Activated naive CD4-positive, alpha-beta T cell treated with anti-CD3 and anti-CD28 coated beads, Interleukin-2, amount 10 ng/mL, durations not matched to agents 7 days and 5 days (primary cell): ENCODE data around the gene SMIM12.

Experiments used
- CTCF ChIA-PET: fragments of 350-600 bp; sonication (Branson Sonifier 250); formaldehyde crosslinking; loops from one replicate; lab custom pipeline; 2021; ENCODE audit warnings: antibody characterized with exemption; lab: Charles Lee
- DNase-seq: peaks from one replicate; pipeline ENCODE4 v3.0.0-alpha.2; 2020
- H3K27ac Mint-ChIP-seq: one replicate; pipeline ENCODE4 v1.8.0; 2021; ENCODE audit warnings: mild to moderate bottlenecking, moderate library complexity, mixed read lengths
- H3K27me3 Mint-ChIP-seq: one replicate; pipeline ENCODE4 v1.8.0; 2021; ENCODE audit warnings: mild to moderate bottlenecking, mixed read lengths
- H3K36me3 Mint-ChIP-seq: one replicate; pipeline ENCODE4 v1.8.0; 2021; ENCODE audit warnings: mixed read lengths
- H3K4me1 Mint-ChIP-seq: one replicate; pipeline ENCODE4 v1.8.0; 2021; ENCODE audit warnings: mixed read lengths
- H3K4me3 Mint-ChIP-seq: one replicate; pipeline ENCODE4 v1.8.0; 2021; ENCODE audit warnings: mild to moderate bottlenecking, moderate library complexity, mixed read lengths
- H3K9me3 Mint-ChIP-seq: one replicate; pipeline ENCODE4 v1.8.0; 2021; ENCODE audit warnings: mixed read lengths

The SMIM12 gene

DNA sequence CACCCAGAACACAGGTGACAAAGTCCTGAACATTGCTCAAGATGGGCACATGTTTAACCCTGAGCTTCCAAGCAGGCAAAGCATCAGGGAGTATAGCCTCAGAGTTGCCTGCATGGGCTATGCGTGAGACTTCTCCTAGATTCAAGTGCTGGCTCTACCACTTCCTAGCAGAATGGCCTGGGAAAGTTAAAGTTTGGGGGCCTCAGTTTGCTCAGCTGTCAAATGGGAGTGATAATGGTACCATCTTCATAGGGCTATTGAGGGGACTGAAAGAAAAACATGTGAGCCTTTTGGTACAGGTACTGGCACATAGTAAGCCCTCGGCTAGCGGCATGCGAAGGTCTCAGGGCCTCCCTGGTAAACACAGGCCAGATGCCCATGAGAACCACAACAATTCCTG lies 28.0 kb upstream of the SMIM12 start:
- DNase-seq, result no peak
- peaks cover 58% of the 10 kb centered on the region for H3K27me3 Mint-ChIP-seq
- CTCF ChIA-PET, result no interaction called here
- H3K36me3 Mint-ChIP-seq, result no peaks in the 10 kb centered on the region
- H3K4me1 Mint-ChIP-seq, result peaks cover 3% of the 10 kb centered on the region
- no peak overlapping the region for H3K27ac Mint-ChIP-seq
- peaks cover 4% of the 10 kb centered on the region for H3K9me3 Mint-ChIP-seq
- H3K4me3 Mint-ChIP-seq, result no peak overlapping the region

DNA sequence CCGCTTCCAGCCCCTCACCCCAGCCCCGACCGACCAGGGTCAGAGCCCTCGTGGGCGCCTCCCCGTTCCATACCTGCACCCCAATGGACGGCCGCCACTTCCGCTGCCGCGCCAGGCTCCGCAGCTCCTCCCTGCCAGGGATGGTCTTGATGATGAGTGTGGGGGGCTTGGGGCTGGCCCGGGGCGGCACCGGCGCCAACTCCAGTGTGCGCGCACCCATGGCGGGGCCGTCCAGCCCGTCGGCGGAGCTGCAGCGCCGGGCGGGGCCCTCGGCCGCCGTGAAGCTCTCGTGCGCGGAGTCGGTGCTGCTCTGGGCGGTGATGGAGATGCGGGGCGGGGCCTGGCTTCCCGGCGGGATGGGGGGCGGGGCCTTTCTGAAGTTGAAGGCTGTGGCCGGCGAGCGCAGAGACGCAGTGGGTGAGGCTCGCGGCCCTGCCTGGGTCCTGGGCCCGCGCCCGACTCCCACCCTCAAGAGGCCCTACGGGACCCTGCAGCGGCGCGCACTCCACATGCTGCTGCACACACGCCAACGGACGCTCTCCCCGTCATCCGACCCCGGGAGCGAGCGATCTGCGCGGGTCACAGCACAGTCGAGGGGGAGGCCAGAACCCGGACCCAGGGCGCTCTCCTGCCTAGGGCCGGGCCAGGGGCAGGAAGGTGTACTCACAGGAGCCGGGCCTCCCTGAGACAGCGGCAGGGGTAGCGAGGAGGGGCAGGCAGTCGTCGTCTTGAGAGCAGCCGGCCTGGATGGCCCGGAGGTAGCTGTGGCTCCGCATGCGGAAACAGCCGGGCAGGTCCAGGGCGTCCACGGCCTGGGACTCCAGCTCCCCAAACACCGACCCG lies 26.1 kb upstream of the SMIM12 start:
- H3K9me3 Mint-ChIP-seq, result no peaks in the 10 kb centered on the region
- H3K4me1 Mint-ChIP-seq, result peaks cover 3% of the 10 kb centered on the region
- no peak overlapping the region for H3K27ac Mint-ChIP-seq
- H3K36me3 Mint-ChIP-seq, result no peaks in the 10 kb centered on the region
- CTCF ChIA-PET, result interaction anchor here (1.2 kb wide), 1 partner anchor 33 kb away, joined by 3 read pairs; no protein-coding TSS in a partner anchor
- H3K4me3 Mint-ChIP-seq, result peak overlapping the region; percentile 51
- H3K27me3 Mint-ChIP-seq, result peaks cover 67% of the 10 kb centered on the region
- peak; percentile 69 for DNase-seq

DNA sequence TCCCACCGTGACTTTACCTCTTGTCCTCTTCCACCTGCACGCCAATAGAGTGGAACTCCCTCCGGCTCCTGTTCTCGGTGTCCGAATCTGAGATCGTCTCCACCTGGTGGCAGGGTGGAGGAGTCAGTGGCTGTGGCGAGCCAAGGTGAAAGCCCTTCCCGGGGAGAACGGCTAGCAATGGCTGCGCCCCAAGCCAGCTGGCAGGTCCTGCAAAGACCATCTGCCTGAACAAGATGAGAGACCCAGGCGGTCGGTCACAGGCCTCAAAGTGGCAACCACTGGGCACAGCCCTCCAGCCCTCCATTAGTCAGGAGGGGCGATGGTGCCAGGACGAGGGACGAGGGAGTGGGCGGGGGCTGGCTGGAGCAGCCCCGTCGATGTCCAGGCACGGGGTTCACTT lies 25.4 kb upstream of the SMIM12 start:
- peaks cover 74% of the 10 kb centered on the region for H3K27me3 Mint-ChIP-seq
- no peak overlapping the region for H3K27ac Mint-ChIP-seq
- no peak for DNase-seq
- H3K9me3 Mint-ChIP-seq, result no peaks in the 10 kb centered on the region
- H3K4me1 Mint-ChIP-seq, result peaks cover 3% of the 10 kb centered on the region
- CTCF ChIA-PET, result no interaction called here
- H3K36me3 Mint-ChIP-seq, result no peaks in the 10 kb centered on the region
- H3K4me3 Mint-ChIP-seq, result peak overlapping the region; percentile 50

DNA sequence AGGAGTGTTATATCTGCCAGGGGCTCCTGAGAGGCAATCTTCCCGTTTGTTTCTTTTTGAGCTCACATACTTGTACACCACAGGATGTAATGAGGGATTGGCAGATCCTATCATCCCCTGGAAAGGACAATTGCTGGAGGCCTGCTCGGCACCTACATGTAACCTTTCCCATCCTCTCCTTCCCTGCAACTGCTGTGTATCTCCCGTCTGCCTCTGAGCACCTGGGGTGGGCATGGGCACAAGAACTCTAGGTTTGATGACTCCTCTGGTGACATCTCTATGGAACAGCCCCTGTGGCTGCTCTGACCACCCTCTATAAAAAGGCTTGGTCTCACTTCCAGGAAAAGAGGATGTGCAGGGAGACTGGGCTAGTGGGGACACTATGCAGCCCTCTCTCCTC lies 25.0 kb upstream of the SMIM12 start:
- Mint-ChIP-seq H3K4me1 (peaks cover 3% of the 10 kb centered on the region), H3K27ac (no peak overlapping the region), H3K4me3 (no peak overlapping the region), H3K9me3 (no peaks in the 10 kb centered on the region), H3K27me3 (peaks cover 76% of the 10 kb centered on the region), H3K36me3 (no peaks in the 10 kb centered on the region)
- CTCF ChIA-PET, result no interaction called here
- no peak for DNase-seq

DNA sequence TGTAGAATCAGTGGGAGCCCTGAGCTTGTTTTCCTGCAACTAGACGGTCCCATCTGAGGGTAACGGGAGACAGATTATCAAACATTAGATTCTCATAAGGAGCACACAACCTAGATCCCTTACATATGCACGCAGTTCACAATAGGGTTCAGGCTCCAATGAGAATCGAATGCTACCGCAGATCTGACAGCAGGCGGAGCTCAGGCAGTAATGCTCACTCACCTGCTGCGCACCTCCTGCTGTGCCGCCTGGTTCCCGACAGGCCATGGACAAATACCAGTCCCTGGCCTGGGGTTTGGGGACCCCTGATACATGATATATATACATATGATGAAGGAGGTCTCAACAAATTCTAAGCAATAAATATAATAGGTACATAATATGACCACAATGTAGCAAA lies 19.7 kb upstream of the SMIM12 start:
- Mint-ChIP-seq H3K4me3 (no peak overlapping the region), H3K27me3 (peaks cover 61% of the 10 kb centered on the region), H3K9me3 (no peaks in the 10 kb centered on the region), H3K36me3 (no peaks in the 10 kb centered on the region), H3K4me1 (no peaks in the 10 kb centered on the region), H3K27ac (no peak overlapping the region)
- CTCF ChIA-PET, result no interaction called here
- DNase-seq, result no peak

DNA sequence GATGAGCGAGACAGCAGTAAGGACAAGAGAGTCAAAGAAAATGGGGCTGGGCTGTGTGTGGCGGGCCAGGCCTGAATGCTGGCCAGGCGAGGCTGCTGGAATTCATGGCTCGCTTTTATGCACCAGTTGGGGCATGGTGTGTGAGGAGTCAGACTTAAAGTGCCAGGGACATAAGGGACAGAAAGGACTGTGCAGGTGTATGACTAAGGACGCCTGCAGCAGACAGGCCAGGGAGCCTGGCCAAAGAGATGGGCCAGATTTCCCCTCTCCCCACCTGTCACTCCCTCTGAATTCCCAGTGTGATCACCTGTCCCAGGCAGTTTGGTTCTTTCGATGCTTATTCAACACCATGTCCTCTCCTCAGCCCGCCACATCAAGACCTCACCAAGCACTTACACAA lies 16.9 kb upstream of the SMIM12 start:
- H3K27me3 Mint-ChIP-seq, result peaks cover 55% of the 10 kb centered on the region
- H3K9me3 Mint-ChIP-seq, result no peaks in the 10 kb centered on the region
- H3K27ac Mint-ChIP-seq, result no peak overlapping the region
- CTCF ChIA-PET, result interaction anchor here (1.3 kb wide), 1 partner anchor 10 kb away, joined by 3 read pairs; no protein-coding TSS in a partner anchor
- H3K4me1 Mint-ChIP-seq, result peaks cover 3% of the 10 kb centered on the region
- no peak for DNase-seq
- H3K36me3 Mint-ChIP-seq, result no peaks in the 10 kb centered on the region
- no peak overlapping the region for H3K4me3 Mint-ChIP-seq

DNA sequence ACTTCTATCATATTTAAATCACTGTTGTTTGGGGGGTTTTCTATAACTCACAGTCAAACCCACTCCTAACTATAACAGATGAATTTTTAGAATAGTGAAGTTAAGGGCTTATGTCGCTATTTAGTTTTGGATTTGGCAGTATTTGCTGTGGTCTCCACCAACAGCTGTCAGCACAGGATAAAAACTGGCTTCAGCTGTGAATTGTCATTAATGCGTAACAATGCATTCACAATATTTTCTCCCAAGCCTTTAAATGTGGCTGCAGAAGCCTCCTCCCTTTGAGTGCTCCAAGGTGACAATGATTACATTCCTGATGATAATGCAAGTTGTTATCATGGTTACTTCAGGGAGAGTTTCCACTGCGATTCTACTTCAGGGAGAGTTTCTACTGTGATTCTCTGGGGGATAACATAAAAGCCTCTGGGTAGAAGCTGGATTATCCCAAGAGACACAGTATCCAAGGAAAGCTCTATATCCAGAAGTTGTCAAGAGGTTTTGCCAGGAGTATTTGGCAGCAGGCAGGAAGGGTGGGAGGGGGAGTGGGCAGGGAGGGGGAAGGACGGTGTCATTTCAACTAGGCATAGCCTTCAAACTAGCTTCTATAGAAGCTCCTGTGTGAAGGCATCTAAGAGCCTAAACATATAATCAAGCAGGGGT lies 14.9 kb upstream of the SMIM12 start:
- H3K27ac Mint-ChIP-seq, result no peak overlapping the region
- no peak for DNase-seq
- H3K4me3 Mint-ChIP-seq, result no peak overlapping the region
- CTCF ChIA-PET, result interaction anchor here (2.1 kb wide), 1 partner anchor 22 kb away, joined by 4 read pairs; no protein-coding TSS in a partner anchor
- no peaks in the 10 kb centered on the region for H3K9me3 Mint-ChIP-seq
- peaks cover 50% of the 10 kb centered on the region for H3K27me3 Mint-ChIP-seq
- H3K36me3 Mint-ChIP-seq, result no peaks in the 10 kb centered on the region
- peaks cover 8% of the 10 kb centered on the region for H3K4me1 Mint-ChIP-seq

DNA sequence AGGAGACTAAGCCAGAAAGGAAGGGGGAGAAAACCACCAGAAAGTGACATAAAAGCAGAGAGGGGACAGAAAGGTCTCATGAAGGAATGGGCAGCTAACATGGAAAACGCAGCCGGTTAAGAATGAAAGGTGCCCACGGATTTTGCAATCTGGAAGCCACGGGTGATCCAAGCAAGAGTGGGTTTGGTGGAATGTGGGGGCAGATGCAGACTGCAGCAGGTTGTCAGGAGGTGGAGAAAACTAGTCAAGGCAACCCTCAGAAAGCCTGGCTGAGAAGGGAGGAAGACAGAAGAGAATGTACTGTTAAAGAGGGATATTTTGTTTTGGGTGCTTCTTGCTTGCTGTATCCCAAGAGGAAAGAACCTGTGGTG lies 12.6 kb upstream of the SMIM12 start:
- no peaks in the 10 kb centered on the region for H3K9me3 Mint-ChIP-seq
- H3K36me3 Mint-ChIP-seq, result no peaks in the 10 kb centered on the region
- CTCF ChIA-PET, result interaction anchor here (1.0 to 1.6 kb wide), 2 partner anchors 9 to 84 kb away, joined by 3 to 5 read pairs; no protein-coding TSS in a partner anchor
- no peak for DNase-seq
- H3K27ac Mint-ChIP-seq, result no peak overlapping the region
- peaks cover 8% of the 10 kb centered on the region for H3K4me1 Mint-ChIP-seq
- H3K4me3 Mint-ChIP-seq, result no peak overlapping the region
- H3K27me3 Mint-ChIP-seq, result peaks cover 59% of the 10 kb centered on the region

DNA sequence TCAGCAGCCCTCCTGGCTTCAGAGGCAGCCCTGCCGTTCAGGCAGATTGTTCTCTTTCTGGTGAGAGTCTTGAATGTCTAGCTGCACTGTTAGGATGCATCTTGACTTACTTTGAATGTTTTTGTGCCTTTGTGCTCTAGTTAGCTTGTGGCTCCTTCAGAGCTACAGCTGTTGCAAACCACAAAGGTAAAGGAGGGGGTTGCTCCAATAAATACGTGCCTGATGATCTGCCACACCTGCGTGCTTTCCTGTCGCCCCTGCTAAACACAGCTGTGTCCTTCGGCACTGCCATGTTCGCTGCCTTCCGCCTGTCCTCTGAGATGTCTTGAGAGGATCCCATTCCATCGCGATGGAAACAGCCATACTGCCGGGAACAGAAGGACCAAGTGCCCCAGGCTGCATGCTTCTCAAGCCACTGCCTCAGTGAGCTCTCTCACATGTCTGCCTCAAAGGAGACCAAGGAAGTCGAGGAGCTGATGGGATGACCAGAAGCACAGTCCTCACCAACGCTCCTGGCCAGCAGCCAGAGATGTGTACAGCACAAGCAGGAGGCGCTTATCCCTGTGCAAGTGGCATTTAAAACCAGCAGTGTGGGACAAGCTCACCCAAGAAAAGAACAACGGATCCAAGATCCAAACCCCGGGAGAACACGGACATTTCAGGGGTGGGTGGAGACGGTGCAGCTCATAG lies 12.0 kb upstream of the SMIM12 start:
- no peak overlapping the region for H3K27ac Mint-ChIP-seq
- H3K27me3 Mint-ChIP-seq, result peaks cover 57% of the 10 kb centered on the region
- no peaks in the 10 kb centered on the region for H3K36me3 Mint-ChIP-seq
- DNase-seq, result no peak
- no peaks in the 10 kb centered on the region for H3K9me3 Mint-ChIP-seq
- no peak overlapping the region for H3K4me3 Mint-ChIP-seq
- H3K4me1 Mint-ChIP-seq, result peaks cover 8% of the 10 kb centered on the region
- CTCF ChIA-PET, result interaction anchor here (1.0 to 1.6 kb wide), 2 partner anchors 9 to 83 kb away, joined by 3 to 5 read pairs; no protein-coding TSS in a partner anchor

DNA sequence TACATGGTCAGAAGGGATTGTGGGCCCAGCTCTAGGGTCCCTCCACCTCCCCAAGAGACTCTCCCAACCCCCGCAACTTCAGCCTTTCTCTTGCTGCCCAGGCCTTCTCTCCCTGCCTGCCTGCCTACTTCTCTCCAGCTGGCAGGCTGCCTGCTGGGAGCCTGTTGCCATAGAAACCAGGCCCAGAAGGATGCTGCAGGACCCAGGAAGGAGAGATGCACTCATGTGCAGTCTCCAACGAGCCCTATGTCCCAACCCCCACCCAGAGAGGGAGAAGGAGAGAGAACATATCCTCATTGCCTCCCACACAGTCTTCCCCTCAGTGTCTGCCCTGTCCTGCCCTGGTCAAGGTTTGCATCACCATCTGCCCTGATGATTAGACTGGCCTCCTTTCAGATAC lies 10.8 kb upstream of the SMIM12 start:
- Mint-ChIP-seq H3K4me3 (no peak overlapping the region), H3K27ac (no peak overlapping the region), H3K9me3 (no peaks in the 10 kb centered on the region), H3K36me3 (no peaks in the 10 kb centered on the region), H3K27me3 (peaks cover 50% of the 10 kb centered on the region), H3K4me1 (peaks cover 10% of the 10 kb centered on the region)
- CTCF ChIA-PET, result interaction anchor here (0.7 to 1.6 kb wide), 3 partner anchors 18 to 1957 kb away, joined by 3 to 5 read pairs (median 4); no protein-coding TSS in a partner anchor
- DNase-seq, result no peak

DNA sequence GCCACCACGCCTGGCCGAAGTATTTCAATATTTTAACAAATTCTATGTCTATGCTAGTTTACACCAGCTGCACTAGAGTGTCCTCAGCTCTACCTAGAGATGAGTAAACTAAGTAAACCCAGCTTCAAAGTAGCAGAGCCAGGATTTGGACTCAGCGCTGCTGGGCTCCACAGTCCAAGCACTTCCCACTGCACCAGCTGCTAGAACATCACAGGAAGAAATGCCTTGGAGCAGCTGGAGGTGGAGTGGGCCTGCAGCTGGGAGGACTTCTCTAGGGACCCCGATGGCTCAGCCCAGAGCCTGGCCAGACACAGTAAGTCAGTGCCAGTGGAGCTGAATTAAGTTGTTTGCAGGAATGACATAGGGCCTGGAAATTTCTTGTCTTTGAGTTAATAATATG lies 10.2 kb upstream of the SMIM12 start:
- H3K9me3 Mint-ChIP-seq, result no peaks in the 10 kb centered on the region
- CTCF ChIA-PET, result interaction anchor here (0.7 to 1.5 kb wide), 2 partner anchors 17 to 1957 kb away, joined by 3 to 4 read pairs; no protein-coding TSS in a partner anchor
- H3K4me3 Mint-ChIP-seq, result no peak overlapping the region
- H3K27ac Mint-ChIP-seq, result no peak overlapping the region
- H3K4me1 Mint-ChIP-seq, result peaks cover 12% of the 10 kb centered on the region
- peaks cover 47% of the 10 kb centered on the region for H3K27me3 Mint-ChIP-seq
- no peak for DNase-seq
- H3K36me3 Mint-ChIP-seq, result no peaks in the 10 kb centered on the region

DNA sequence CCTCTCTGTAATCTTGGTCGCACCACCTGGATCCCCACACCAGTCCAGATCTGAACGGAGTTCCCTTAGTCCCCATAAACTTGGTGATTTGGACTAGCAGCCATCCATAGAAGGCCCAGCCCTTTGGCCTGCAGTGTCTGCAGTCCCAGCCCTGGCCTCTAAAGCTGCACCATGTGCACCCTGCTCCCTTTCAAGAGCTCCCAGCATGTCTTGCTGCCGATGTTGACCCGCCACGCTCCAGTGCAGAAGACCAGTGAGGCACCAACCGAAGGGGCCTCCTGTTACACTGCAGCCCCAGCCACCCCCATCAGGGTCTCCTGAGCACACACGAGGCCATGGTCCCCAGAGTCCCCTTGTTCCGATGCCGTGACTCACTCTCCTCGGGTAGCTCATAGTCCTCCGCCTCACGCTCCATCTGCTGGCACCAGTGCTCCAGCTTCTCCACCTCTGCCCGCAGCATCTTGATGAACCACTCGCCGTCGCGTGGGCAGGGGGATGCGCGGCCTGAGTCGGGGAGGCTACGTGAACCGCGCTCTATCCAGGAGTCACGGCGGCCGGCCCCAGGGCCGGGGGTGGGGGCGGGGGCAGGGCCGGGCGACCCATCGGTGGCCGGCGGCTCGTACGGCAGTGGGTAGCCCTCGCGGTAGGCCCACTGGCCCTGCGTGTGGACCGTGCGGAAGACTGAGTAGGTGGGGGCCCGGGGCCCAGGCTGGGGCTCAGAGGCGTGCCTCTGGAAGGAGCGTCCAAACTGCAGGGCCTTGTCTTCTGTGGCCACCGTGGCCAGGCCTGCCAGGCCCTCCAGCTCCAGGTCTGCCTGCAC lies 8.9 kb upstream of the SMIM12 start:
- CTCF ChIA-PET, result no interaction called here
- H3K36me3 Mint-ChIP-seq, result no peaks in the 10 kb centered on the region
- no peak overlapping the region for H3K27ac Mint-ChIP-seq
- H3K27me3 Mint-ChIP-seq, result peaks cover 43% of the 10 kb centered on the region
- H3K9me3 Mint-ChIP-seq, result no peaks in the 10 kb centered on the region
- no peak overlapping the region for H3K4me3 Mint-ChIP-seq
- DNase-seq, result no peak
- peaks cover 25% of the 10 kb centered on the region for H3K4me1 Mint-ChIP-seq

DNA sequence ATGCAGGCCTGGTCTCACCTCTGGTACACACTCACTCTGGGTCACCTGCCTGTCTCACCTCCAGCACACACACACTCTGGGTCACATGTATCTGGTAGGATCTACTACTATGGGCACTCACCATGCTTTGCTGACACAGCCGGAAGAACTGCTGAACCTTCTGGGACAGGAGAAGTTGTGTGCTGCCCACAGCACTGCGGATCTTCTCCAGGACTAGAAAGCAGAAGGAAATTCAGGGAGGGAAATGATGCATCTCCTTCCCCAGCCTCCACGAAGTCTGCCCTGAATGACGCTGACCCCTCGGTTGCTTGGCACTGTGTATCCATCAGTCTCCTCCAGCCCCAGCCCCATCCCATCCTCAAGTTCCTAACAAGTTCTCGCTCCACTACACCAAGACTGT lies 7.9 kb upstream of the SMIM12 start:
- DNase-seq, result no peak
- peaks cover 35% of the 10 kb centered on the region for H3K4me1 Mint-ChIP-seq
- CTCF ChIA-PET, result interaction anchor here (0.7 to 4.6 kb wide), 7 partner anchors 8 to 118 kb away, joined by 3 to 58 read pairs (median 4); partner anchors contain the start of genes SMIM12 and TMEM35B
- H3K27ac Mint-ChIP-seq, result no peak overlapping the region
- no peaks in the 10 kb centered on the region for H3K36me3 Mint-ChIP-seq
- H3K27me3 Mint-ChIP-seq, result peaks cover 38% of the 10 kb centered on the region
- no peaks in the 10 kb centered on the region for H3K9me3 Mint-ChIP-seq
- H3K4me3 Mint-ChIP-seq, result no peak overlapping the region
